IPS-18a (cell line): Measurements from ENCODE around the gene HOXB3.

ENCODE experiments used
- H3K27ac ChIP-seq: one replicate; pipeline ENCODE4 v1.5.1; 2013; ENCODE audit warnings: low read length
- H3K27me3 ChIP-seq: one replicate; pipeline ENCODE4 v1.6.1; 2013; ENCODE audit warnings: mild to moderate bottlenecking, low read length; ENCODE audit not compliant: control insufficient read depth, insufficient read depth
- H3K36me3 ChIP-seq: one replicate; pipeline ENCODE4 v1.6.1; 2013; ENCODE audit warnings: low read depth, low read length; ENCODE audit not compliant: control insufficient read depth
- H3K4me1 ChIP-seq: one replicate; pipeline ENCODE4 v1.6.1; 2013; ENCODE audit warnings: low read depth, low read length; ENCODE audit not compliant: control insufficient read depth
- H3K4me3 ChIP-seq: one replicate; pipeline ENCODE4 v1.5.1; 2013; ENCODE audit warnings: low read length
- H3K9ac ChIP-seq: one replicate; pipeline ENCODE4 v1.6.1; 2013; ENCODE audit warnings: mild to moderate bottlenecking, low read length, moderate library complexity
- H3K9me3 ChIP-seq: one replicate; pipeline ENCODE4 v1.6.1; 2013; ENCODE audit warnings: low read depth, low read length; ENCODE audit not compliant: control insufficient read depth

HOXB3 gene

DNA sequence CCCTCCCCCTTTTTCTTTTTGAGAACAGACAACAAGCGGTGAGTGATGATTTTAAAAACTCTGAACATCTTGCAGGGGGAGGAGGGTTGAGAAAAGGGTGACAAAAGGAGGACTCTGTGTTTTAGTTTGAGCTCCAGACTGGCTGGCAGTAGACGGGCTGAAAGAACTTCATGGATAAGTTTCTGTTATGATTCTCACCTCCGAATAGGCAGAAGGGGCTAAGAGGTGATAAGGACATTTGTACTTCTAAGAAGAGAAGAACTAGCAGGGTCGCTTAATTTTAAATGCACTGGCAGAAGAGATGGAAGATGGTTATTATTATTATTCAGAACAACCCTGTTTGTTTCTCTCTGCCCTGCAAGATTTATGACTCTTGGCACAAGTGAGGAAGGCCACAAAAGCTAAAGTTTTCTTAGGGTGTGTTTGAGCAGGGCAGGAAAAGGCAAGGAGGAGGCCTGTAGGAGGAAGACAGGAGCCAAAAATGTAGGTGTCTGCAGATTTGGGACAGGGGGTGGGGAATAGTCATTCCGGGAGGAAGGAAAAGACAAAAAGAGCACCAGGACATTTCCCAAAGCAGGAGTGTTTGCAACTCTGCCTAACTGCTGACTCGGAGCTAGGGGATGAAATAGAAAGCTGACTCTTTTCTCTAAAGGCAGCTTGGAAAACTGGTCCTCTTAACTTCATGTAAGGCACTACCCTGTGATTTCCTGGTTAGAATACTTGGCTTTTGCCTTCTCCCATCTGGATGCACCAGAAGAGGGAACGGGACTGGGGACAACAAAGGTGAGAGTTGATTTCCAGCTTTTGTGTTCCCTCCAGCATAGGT lies 33.3 kb downstream of the HOXB3 start:
- Histone ChIP-seq H3K4me1 (no peaks in the 10 kb centered on the region), H3K9me3 (no peaks in the 10 kb centered on the region)

DNA sequence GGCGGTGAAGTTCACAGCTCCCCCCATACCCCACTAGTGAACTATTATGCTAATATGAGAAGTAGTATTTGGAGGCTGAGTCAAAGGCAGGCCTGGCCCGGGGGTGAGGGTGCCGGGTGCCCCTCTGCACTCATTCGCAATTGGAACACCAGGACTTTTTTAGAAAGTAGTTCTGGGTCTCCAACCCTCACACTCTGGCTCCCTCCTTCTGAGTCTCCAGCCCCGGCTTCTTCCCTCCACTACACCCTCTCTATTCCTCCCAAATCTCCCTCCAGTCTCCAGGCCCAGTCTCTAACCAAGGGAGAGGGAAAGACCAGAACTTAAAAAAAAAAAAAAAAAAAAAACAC lies 33.8 kb downstream of the HOXB3 start:
- peaks cover 100% of the 10 kb centered on the region for H3K27me3 ChIP-seq
- no peak overlapping the region for H3K27ac ChIP-seq
- H3K36me3 ChIP-seq, result no peaks in the 10 kb centered on the region

More for the DNA sequence above, 33.3 kb downstream of the HOXB3 start:
- H3K27me3 ChIP-seq, result peaks cover 100% of the 10 kb centered on the region
- no peak overlapping the region for H3K27ac ChIP-seq
- H3K9ac ChIP-seq, result no peak overlapping the region
- no peaks in the 10 kb centered on the region for H3K36me3 ChIP-seq
- H3K4me3 ChIP-seq, result no peak overlapping the region

DNA sequence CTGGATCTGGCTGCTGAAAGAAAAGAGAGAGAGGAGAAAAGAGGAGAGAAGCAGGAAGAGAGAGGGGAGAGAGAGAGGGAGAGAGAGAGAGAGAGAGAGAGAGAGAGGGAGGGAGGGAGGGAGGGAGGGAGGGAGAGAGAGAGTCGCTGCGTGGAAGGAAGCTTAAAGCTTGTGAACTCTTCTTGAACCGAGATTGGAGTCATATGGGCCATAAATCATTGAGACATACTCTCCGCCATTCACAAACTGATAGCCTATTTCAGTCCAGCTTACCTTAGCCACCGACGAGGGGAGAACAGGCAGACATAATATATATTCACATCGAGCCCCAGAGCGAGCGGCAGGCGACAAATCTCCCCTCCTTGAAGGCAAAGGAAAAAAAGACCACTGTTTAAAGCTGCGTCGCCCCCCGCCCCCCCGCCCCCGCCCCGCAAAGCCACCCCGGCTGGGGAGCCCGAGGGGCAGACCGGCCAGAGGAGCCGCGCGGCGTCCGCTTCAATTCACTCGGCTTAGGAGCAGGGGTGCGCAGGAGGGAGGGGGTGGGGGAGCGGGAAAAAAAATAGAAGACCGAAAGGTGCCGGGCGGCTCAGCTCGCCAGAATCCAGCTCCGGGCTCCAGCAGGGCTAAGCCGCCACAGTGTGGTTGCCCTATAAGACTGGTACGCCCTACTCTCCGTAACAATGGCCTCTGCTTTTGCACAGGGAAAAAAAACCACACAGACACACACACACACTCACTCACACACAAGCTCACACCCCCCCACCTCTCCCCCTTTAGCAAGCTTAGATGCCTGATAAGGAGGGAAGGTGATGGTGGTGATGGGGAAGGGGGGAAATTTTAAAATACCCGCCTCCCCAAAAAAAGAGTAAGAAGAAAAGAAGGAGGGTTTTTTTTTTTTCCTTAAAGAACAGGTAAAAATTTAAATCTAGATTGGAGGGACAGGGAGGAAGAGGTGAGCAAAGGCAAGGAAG lies 34.5 kb downstream of the HOXB3 start:
- H3K4me3 ChIP-seq, result peak overlapping the region; percentile 5
- no peaks in the 10 kb centered on the region for H3K36me3 ChIP-seq
- no peak overlapping the region for H3K9ac ChIP-seq
- H3K27me3 ChIP-seq, result peaks cover 100% of the 10 kb centered on the region
- H3K9me3 ChIP-seq, result no peaks in the 10 kb centered on the region
- H3K4me1 ChIP-seq, result no peaks in the 10 kb centered on the region
- no peak overlapping the region for H3K27ac ChIP-seq

More for the DNA sequence above, 33.8 kb downstream of the HOXB3 start:
- no peak overlapping the region for H3K9ac ChIP-seq
- H3K4me1 ChIP-seq, result no peaks in the 10 kb centered on the region
- H3K9me3 ChIP-seq, result no peaks in the 10 kb centered on the region
- no peak overlapping the region for H3K4me3 ChIP-seq

DNA sequence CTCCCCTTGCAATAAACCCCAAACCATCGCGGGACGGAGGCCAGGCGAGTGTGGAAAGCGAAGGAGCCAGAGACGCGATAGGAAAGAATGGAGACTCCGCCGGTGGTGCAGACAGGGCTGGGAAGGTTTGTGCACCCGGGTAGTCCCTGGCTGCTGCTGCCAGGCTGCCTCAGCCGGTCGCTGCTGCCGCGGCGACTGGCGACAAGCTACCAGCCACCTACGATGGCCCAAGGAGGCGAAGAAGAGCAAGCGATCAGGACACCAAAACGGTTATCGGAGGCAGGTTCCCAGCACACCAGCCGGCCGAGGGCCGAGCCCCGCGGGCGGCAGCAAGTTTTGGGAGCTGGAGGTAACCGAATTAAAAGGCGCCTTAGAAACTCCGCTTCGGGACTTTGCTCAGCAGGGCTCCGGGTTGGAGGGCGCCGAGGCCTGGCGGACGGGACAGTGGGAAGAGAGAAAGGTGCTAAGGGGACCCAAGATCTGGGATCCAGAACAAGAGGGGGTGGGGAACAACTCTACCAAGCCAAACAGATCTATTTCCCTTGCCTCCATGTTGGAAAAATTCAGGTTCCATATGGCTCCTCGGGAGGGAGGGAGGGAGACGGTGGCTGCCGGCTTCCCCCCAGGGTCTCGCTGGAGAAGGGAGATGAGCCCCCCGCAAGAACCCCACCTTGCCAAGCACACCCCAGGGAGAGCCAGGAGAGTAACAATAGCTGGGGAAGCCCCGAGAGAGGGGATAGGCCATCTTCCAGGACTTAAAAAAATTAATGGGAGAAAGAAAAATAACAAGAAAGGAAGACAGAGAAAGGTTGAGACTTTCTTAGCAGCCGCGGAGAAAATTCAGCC lies 35.4 kb downstream of the HOXB3 start:
- H3K27me3 ChIP-seq, result peaks cover 100% of the 10 kb centered on the region
- no peaks in the 10 kb centered on the region for H3K4me1 ChIP-seq
- H3K36me3 ChIP-seq, result no peaks in the 10 kb centered on the region
- no peak overlapping the region for H3K27ac ChIP-seq
- no peaks in the 10 kb centered on the region for H3K9me3 ChIP-seq
- no peak overlapping the region for H3K9ac ChIP-seq
- H3K4me3 ChIP-seq, result peak overlapping the region; percentile 5

DNA sequence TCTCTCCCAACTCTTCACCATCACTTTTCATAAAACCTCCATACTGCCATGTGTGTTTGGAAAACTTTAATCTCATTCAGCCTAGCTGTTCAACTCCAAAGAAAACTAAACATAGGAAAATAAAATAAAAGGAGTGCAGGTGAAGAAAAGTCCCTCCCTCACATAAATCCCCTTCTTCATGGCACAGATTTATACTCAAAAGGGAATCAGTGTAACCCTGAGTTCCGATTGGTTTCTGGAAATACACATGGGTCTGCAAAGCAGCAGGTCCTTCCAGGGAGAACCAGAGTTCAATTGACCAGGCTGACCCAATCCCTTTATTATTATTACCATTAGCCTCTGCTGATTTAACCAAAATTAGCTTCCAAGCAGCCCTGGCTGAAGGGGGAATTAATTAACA lies 36.2 kb downstream of the HOXB3 start:
- no peaks in the 10 kb centered on the region for H3K36me3 ChIP-seq
- H3K4me1 ChIP-seq, result peaks cover under 1% of the 10 kb centered on the region
- H3K4me3 ChIP-seq, result no peak overlapping the region
- peaks cover 100% of the 10 kb centered on the region for H3K27me3 ChIP-seq
- no peak overlapping the region for H3K27ac ChIP-seq
- H3K9me3 ChIP-seq, result no peaks in the 10 kb centered on the region
- H3K9ac ChIP-seq, result no peak overlapping the region

DNA sequence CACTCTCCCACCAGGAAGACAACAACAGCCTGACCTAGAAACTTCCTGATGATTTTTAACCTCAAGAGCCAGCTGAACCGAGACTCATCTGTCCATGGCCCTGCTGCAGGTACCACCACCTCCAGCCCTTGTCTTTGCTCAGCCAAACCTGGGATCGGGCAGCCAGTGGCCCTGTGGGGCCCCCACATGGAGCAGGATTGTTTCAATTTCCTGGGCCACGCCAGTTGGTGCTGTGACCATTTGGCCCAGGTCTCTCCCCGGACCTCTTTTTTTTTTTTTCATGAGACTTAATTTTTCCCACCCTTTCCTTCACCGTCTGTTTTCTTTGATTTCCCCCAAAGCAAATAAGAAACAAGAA lies 36.9 kb downstream of the HOXB3 start:
- Histone ChIP-seq H3K27me3 (peaks cover 100% of the 10 kb centered on the region), H3K4me3 (no peak overlapping the region), H3K9me3 (no peaks in the 10 kb centered on the region), H3K9ac (no peak overlapping the region), H3K36me3 (no peaks in the 10 kb centered on the region), H3K4me1 (peaks cover 5% of the 10 kb centered on the region), H3K27ac (no peak overlapping the region)

DNA sequence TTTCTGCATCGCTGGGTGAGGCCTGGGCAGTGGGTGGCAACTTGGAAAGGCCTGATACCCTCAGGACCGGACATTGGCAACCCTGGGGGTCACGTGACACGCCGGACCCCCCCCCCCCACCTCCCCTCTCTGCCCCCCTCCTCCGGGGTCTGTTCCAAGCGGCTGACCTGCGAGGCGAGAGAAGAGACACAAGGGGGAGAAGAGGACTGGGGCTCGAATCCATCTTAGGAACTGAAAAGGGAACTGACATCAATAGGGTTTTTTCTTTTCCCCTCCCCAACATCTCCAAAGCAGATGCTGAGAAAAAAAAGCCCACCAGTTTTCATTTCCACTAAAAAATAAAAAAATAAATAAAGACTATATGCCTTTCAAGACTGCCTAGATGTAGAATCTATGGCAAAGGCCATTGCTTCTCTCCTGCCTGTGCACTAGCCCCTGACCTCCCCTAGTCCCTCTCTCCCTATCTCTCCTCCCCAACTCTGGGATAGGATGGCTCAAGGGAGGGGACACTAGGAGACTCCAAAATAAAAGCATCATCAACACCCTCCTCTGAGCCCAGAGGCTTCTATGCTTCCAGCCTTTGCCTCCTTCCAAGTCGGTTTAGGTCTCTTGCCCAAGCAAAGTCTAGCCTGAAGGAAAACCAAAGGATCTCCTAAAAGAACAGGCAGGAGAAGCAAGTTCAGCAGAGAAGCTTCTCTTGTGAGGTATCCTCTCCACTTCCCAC lies 37.4 kb downstream of the HOXB3 start:
- no peak overlapping the region for H3K27ac ChIP-seq
- H3K9me3 ChIP-seq, result no peaks in the 10 kb centered on the region
- H3K4me3 ChIP-seq, result no peak overlapping the region
- no peak overlapping the region for H3K9ac ChIP-seq
- H3K4me1 ChIP-seq, result peaks cover 5% of the 10 kb centered on the region
- H3K27me3 ChIP-seq, result peaks cover 100% of the 10 kb centered on the region
- H3K36me3 ChIP-seq, result no peaks in the 10 kb centered on the region

DNA sequence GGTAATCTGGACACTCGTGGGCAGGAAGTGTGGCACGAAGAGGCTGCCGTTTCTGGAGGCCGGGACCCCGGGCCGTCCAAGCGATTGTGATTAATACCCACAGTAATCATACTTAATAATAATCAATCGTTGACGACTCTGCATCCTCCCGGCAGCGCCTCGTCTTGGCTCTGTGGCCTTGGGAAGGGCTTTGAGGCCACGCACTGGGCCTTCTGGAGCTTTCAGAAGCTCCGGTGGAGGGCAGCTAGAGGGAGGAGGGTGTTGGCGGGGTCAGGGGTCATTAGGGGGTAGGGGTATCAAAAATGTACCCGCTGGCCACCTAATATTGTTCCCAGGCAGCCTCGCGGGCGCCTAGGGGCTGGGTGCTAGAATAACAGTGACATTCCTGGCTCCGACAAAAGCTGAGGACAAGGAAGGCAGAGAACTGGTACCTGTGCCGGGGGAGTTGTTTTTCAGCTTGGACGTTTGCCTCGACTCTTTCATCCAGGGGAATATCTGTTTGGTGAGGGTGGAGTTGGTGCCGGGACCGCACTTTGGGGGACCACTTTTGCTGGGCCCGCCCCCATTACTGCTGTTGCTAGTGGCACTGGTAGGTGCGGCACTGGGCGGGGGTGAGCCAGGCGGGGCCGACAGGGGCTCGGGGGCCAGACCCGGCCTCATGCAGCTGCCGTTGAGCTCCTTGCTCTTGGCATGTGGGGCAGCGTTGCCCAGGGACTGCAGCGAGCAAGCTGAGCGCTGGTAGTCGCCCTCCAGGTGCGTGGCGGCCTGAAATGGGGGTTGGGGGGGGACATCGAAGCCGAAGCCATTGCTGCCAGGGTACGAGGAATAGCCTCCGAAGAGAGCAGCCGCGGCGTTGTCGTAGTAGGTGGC lies 38.2 kb downstream of the HOXB3 start:
- Histone ChIP-seq H3K36me3 (no peaks in the 10 kb centered on the region), H3K27ac (no peak overlapping the region), H3K27me3 (peaks cover 100% of the 10 kb centered on the region), H3K4me1 (peaks cover 5% of the 10 kb centered on the region), H3K9me3 (no peaks in the 10 kb centered on the region), H3K9ac (no peak overlapping the region), H3K4me3 (no peak overlapping the region)

DNA sequence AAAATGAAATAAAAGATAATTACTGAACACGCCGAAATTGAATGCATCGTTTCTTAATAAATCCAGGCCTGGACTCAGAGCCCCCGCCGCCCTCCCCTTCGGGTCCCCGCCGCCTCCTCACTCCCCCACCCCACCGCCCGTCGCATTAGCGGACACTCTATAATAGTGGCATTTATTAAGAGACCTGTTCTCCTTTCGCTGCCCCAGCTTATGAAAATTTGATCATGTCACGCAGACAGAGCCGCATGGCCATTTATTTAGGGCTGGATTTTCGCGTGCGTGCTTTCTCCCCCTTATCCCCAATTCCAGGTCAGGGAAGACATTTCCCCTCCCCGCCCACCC lies 38.9 kb downstream of the HOXB3 start:
- Histone ChIP-seq H3K27me3 (peaks cover 100% of the 10 kb centered on the region), H3K9ac (no peak overlapping the region), H3K4me1 (peaks cover 11% of the 10 kb centered on the region), H3K9me3 (no peaks in the 10 kb centered on the region), H3K36me3 (no peaks in the 10 kb centered on the region), H3K27ac (no peak overlapping the region), H3K4me3 (no peak overlapping the region)

DNA sequence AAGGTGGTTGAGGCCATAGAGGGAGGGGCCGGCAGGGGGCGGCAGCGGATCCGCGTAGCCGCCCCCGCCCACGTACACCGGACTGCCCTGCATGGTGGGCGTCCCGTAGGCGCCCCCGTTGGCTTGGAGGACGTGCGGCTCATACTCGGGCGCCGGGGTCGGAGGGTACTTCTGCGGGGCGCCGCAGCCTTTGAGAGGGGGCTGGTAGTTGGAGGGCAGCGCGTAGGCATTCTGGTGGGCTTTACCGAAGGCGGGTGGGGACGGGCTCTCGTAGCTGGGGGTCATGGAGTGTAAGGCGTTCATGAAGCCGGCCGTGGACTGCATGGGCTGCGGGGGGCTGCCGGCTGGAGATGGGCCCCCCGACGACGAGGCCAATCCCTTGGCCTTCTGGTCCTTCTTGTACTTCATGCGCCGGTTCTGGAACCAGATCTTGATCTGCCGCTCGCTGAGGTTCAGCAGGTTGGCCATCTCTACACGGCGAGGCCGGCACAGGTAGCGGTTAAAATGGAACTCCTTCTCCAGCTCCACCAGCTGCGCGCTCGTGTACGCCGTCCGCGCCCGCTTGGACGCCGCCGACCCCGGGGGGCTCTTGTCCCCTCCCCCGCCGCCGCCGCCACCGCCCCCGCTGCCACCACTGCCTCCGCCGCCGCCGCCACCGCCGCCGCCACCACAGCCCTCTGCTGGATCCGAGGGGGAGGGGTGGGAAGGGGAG lies 39.4 kb downstream of the HOXB3 start:
- H3K9ac ChIP-seq, result no peak overlapping the region
- no peaks in the 10 kb centered on the region for H3K9me3 ChIP-seq
- H3K27me3 ChIP-seq, result peaks cover 100% of the 10 kb centered on the region
- H3K4me1 ChIP-seq, result peaks cover 12% of the 10 kb centered on the region
- H3K4me3 ChIP-seq, result no peak overlapping the region
- no peak overlapping the region for H3K27ac ChIP-seq
- H3K36me3 ChIP-seq, result no peaks in the 10 kb centered on the region
